ENCODE measurements around the gene RIMS1.

The RIMS1 gene

GRCh38 chr6:72084992-72085569, 198.7 kb downstream of the RIMS1 start:
- no peak for DNase-seq (ENCODE audit: low read depth in 2 of 2)

DNA sequence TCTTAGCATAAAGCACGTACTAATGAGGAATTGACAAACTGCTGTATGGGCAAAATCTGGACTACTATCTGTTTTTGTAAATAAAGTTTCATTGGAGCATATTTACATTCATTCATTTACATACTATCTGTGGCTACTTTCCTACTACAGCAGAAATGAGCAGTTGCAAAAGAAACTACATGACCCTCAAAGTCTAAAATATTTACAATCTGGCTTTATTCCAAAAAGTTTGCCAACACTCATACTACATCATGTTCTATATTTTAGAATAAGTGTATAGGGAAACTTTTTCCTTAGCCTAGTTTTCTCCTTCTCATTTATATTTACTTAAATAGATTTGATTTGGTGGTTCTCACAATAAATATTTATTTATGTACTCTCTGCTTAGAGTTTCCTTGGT, 208.2 kb downstream of the RIMS1 start:
- DNase-seq (ENCODE audit: low read depth in 2 of 2): no peak

DNA sequence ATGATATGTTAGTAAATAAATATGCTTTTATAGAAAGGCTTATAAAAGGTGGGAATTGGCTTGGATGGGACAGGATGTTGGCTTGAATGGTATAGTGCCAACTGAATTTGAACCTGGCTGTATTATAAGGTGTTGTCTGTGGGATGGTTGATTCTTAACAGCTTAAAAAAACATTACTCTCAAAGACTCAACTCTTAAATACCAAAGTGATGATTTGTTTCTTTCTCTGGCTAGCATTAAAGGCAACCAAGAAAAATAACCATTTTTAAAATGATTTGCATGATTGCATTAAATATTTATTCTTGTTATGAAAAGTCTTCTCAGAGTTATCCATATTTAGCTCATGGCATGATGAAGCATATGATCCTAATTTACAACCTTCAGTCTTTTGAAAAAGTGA, 216.2 kb downstream of the RIMS1 start:
- no peak for DNase-seq (ENCODE audit: low read depth in 2 of 2)

- DNase-seq (ENCODE audit: low read depth in 2 of 2): no peak
Measured at GRCh38 chr6:72111611-72112010, 225.3 kb downstream of the RIMS1 start.

- no peak for DNase-seq (ENCODE audit: low read depth in 2 of 2)
Measured at GRCh38 chr6:72130327-72130726, 244.0 kb downstream of the RIMS1 start.

DNA sequence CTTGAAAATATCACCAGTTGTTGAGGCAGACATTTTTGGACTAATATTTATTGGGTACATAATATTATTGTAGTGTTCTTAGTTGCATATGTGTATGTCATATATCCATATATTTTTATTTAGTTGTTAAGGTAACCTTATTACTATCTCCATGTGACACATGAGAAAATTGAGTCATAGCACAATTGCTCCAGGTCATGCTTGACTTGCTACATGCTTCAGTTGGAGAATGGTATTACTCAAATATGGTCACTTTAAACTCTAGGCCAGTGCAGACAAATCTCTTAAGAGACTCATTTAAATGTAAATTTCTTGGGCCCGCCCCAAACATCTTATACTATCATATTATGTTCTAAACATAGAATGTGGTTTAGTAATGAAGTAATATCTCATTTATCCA, 246.1 kb downstream of the RIMS1 start:
- no peak for DNase-seq (ENCODE audit: low read depth in 2 of 2)

- DNase-seq (ENCODE audit: low read depth in 2 of 2): no peak
Measured at GRCh38 chr6:72132851-72133250, 246.5 kb downstream of the RIMS1 start.

- DNase-seq (ENCODE audit: low read depth in 2 of 2): no peak
Measured at GRCh38 chr6:72133324-72133723, 247.0 kb downstream of the RIMS1 start.

- DNase-seq (ENCODE audit: low read depth in 2 of 2): no peak
Measured at GRCh38 chr6:72140795-72141194, 254.4 kb downstream of the RIMS1 start.

DNA sequence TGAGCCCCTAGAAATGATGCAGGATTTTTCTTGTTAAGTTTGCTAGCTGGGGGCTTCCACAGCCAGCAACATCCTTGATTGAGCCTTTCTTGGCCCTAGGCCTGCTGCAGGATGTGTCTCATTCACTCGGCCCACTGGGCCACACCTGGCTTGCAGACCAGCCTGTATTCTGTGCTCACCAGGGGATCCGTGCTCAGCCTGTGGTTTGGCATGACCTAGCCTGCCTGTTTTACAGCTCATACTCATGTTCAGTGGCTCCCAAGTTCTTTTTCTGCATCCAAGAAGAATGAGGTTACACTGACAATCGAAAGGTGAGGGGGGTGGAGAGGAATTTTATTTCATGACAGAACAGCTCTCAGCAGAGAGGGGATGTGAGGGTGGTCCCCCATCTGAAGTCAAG, 263.4 kb downstream of the RIMS1 start:
- no peak for DNase-seq (ENCODE audit: low read depth in 2 of 2)

GRCh38 chr6:72151742-72152141, 265.4 kb downstream of the RIMS1 start:
- DNase-seq (ENCODE audit: low read depth in 2 of 2): no peak

DNA sequence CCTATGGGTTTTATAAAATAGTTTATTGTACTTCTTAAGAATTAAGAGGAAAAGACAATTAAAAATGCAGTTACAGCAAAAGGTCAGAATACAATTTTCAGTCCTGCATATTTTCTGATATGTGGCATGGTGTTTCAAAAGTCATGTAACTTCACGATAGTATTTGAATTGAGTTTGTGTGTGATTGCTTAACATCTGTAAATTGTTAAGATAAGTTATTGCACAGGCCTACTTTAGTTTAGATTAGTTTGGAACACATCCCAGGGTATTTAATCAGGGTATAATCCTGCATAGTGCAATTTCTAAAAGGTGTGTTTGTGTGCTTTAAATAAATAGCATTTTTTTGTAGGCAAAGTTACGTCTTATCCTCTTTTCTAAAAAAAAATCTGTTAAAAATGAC, 289.6 kb downstream of the RIMS1 start:
- no peak for DNase-seq (ENCODE audit: low read depth in 2 of 2)

GRCh38 chr6:72182337-72183246, 296.2 kb downstream of the RIMS1 start:
- DNase-seq (ENCODE audit: low read depth in 2 of 2): no peak

DNA sequence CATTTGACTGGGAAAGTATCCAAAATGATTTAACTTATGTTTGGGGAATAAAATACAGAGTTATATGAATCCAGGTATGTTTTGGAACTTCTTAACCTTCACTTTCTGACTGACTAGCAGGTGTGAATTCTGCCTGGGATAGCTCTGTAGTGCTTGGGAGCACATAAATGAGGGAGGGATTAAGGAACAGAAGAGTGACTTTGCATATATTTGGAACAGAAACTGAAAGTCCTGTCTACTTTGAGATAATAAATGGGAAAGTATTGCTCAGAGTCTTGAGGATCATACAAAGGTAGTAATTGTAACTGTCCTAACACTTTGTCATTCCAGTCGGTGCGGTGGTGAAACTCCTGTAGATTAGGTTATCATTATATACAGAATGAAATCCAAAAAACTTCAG, 317.6 kb downstream of the RIMS1 start:
- DNase-seq (ENCODE audit: low read depth in 2 of 2): no peak

DNA sequence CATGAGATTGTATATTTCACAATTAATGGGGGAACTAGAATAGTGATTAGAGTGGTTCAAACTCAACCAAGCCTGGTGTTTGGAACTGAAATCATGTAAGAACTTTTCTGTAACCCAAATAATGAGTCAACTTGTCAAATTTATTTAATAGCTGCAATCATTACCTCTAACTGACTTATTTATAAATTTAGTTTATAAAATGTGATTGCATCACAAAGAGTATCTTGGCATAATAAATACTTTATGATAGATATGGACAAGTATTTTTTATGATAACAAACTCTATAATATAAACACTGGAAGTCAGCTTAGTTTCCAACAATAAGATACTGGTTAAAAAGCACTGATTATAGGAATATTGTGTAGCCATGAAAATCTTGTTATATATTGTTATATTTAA, 319.1 kb downstream of the RIMS1 start:
- no peak for DNase-seq (ENCODE audit: low read depth in 2 of 2)

GRCh38 chr6:72206606-72207005, 320.3 kb downstream of the RIMS1 start:
- no peak for DNase-seq (ENCODE audit: low read depth in 2 of 2)

DNA sequence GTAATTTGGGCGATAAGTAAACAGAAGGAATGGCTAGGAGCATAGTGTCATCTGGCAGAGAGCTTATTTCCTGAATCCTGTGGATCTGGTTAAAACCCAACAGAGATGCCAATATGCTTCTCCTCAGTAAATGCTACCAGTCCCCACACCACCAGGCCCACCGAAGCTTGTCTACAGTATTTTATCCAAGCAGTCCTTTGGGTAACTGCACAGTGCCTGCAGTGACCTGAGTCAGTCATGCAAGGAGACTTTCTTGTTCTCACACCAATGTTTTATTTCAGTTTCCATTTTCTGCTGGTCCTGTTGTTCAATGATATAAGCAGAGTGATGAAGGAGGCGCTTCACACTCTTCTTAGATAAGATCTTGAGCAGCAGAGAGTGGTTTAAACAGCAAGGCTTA, 326.3 kb downstream of the RIMS1 start:
- DNase-seq (ENCODE audit: low read depth in 2 of 2): no peak

GRCh38 chr6:72213654-72214053, 327.3 kb downstream of the RIMS1 start:
- DNase-seq (ENCODE audit: low read depth in 2 of 2): no peak

GRCh38 chr6:72216222-72217068, 330.1 kb downstream of the RIMS1 start:
- no peak for DNase-seq (ENCODE audit: low read depth in 2 of 2)

DNA sequence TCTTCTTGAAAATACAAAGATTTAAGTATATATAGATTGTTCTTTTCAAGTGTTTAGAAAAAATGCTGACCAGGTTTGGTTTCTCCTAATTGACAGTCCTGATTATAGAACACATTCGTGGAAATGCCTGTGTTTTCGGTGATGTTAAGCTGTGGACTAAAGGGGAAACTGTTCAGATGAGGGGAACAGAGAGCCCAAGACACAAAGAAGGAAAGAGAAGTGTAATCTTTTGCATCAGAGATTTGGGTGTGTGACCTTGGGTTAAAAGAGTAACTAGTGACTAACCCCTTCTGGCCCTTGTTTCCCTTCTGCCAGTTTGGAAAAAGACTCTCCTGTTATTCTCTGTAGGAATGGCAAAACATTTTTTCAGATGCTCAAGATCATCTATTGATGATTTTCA, 331.3 kb downstream of the RIMS1 start:
- DNase-seq (ENCODE audit: low read depth in 2 of 2): no peak

DNA sequence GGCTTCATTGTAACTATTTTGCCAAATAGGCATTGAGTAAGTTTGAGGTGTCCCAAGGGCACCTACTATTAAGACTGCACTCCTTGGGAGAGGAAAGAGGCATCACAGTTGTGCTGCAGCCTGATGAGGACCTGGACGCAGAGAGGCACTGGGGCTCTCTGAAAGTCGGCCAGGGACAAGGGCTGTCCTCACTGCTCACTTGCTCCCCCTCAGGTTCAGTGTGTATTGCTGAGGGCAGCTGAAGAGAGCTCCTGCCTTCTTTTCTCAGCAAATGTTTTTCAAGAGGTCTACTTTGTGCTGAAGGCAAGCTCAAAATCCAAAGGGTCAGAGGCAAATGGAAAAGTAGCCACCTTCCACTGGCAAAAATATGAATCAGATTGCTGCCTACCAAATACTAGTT, 331.8 kb downstream of the RIMS1 start:
- DNase-seq (ENCODE audit: low read depth in 2 of 2): no peak

GRCh38 chr6:72219536-72219935, 333.2 kb downstream of the RIMS1 start:
- DNase-seq (ENCODE audit: low read depth in 2 of 2): no peak

GRCh38 chr6:72238021-72238420, 351.7 kb downstream of the RIMS1 start:
- DNase-seq (ENCODE audit: low read depth in 2 of 2): no peak

All from stimulated activated CD8-positive, alpha-beta memory T cell treated with anti-CD3 and anti-CD28 coated beads, Interleukin-7, amount 100 ng/mL, for 1 hour (primary cell).